NOMO-1 treated with dmso at 0.1 percent for 144 hours (cell line): ENCODE results near the gene HTRA2.

Experiments
- DNase-seq: peaks from one replicate; lab custom pipeline; 2025; ENCODE audit not compliant: unreplicated experiment; lab: John Stamatoyannopoulos, UW

The HTRA2 gene

DNA sequence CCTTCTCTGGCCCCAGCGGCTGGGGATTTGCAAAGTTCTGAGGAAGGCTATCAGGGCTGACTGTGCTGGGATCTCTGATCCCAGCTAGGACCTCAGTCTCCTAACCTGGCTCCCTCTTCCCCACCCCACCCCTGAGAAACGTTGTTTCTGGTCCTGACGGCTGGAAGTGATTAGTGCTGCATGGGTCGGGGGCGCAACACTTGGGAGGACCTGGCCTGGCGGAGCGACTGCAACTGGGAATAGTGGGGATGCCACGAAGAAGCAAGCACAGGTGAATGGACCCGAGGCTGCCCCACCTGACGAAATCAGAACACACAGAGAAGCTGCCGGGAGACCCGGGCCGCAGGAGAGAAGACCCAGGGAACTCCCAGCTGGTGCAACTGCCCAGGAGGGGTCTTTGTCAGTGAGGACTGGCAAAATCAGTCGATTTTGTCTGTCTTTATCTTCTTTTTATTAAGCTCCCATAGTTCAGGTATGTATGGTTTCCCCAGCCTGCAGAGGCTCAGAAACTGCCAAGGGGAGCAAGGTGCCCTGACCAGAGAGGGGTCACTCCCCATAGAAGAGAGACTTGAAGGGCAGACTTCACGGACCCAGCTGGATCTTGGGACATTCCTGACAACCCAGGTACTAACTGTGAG lies 29.7 kb upstream of the HTRA2 start:
- no peak for DNase-seq

DNA sequence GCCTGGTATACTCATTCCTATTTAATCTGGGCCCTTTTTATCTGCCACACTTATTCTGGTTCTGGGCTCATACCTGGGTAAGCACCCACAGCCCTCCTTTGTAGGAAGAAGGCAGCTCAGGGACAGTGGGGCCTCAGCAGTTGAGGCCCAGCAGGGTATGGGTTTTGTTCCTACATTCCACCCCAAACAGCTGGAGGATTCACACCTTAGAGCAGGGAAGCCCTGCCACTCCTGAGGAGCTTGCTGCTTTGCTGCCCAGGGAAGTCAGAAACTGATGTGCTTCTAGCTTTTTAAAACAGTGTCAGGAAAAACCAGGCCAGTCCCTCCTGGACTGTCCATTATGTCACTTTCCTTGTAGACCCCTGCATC lies 29.2 kb upstream of the HTRA2 start:
- DNase-seq: no peak

DNA sequence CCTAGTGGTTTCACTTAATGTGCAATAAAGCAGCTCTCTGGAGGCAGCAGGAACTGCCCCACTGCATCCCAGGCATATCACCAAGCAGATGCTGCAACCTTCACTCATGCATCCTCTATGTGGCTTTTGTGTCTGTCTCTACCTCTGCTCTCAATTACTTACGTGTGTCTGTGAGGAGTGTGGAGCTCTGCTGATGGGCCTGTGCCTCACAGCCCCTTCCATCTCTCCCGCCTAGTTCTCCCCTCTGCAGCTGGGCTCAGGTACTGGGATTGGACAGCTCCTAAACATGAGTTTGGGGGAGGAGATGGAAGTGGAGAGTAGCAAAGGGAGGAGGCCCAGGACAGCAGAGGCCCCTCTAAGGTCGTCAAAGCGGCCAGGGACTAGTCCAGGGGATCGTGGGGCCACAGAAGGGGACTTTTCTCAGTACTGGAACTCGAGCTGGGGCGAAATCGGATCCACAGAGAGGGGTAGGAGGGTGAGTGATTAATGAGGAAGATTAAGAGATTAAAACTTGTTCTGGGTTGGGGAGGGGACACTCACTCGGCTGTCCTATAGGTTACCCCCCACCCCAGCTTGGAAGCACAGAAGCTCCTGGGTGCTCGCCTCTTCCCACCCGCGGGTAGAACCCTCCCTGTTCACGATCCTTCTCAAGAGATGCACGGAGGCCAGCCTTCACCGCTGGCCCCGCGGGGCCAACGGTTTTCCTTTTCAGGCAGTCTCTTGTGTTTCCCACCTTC lies 28.2 kb upstream of the HTRA2 start:
- no peak for DNase-seq

DNA sequence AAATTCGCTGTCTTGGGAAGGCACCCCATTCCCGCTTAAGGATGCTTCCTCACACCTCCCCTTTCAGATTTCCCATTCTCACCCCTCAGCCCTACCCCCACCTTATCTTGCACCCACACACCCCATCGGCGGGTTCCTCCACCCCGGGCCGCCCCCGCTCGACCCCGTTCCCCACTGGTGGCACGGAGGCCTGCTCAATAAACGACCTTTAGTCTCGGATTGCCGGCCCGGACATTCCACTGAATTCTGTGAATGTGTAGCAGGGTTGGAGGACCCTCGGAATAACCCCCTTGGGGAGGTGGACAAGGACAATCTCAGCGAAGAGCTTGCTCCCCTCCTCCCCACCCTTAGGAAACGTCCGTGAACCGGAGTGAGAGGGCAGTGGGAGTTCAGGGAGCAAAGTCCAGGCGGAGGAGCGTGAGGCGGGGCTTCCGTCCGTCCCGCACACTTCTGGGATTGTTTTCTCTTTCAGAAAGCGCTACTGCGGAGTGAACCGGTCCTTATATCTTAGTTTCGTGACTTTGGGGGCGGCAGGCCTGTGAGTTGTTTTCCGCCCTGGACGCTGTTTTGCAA lies 27.5 kb upstream of the HTRA2 start:
- no peak for DNase-seq

DNA sequence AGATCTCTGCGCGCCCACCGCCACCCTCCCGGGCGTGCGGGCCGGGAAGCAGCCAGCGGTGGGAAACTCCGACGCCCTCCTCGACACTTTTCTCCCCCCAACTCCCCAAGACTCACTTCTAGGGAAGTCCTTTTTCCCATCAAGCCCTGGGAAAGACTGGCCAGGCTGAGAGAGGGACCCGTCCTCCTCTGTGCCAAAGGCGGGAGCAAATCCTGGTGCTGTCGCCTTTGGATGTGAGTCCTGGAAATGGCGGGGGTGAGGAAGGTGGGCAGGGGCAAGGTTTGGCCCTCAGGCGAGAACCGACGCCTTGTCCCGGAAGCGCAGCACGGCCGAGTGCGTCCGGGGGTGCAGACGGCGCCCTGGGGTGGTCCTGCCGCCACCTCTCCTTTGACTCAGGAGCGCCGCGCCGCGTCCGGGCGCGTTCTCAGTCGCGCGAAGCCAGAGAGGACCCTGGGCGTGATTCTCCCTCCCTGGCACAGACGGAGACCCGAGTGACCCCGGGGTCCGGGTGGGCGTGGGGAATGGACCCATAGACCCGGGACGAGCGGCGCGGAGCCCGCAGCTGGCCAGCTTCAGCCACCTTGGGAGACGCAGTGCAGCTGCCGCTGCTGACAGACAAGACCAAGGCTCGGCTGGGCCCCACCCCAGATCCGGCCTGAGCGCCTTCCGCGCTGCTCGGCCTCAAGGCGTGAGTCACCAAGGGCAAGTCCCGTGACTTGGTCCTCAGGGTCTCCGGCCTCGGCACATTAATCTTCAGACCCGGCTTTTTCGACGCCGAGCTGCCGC lies 26.8 kb upstream of the HTRA2 start:
- DNase-seq: peak; percentile 57

DNA sequence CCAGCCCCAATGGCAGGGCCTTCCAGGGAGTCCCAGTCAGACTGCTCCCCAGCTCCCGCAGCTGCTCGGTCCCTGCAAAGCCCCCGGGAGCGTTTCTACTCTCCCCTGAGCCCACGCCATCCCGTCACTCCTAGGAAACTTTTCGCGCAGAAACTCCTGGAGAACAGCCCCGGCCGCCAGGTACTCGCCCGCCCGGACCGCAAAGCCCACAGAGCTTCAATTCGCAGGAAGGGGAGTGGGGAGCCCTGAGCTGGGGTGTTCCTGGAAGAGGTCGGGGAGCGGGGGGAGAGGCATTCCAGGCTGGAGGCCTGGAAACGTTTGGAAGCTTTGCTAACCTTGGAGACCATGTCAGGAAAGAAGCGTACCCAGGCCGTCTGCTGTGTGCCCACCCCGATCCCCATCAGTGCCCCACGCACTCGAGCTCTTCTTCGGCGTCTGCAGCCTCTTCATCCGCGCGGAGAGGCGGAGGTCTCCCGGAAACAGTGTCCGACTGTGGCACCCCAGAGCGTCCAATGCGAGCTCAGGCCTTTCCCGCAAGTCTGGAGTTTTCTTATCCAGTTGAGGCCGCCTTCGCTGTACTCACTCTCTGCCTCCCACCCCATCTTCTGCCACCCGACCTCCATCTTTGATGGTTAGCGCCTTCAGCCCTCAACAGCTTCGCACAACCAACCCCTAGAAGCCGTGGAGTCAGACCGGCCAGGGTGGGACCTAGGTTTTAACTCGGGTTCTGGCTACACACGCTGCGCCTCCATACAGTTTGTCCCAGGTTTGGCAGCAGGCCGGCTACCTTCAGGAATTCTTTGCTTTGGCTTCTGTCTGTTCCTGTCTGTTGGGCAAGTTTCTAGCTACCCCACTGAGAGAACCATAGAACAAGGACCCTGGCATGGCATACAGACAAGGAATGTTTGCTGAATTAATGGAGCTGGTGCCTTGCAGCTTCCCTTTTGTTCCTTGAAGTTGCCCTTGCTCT lies 25.9 kb upstream of the HTRA2 start:
- no peak for DNase-seq

DNA sequence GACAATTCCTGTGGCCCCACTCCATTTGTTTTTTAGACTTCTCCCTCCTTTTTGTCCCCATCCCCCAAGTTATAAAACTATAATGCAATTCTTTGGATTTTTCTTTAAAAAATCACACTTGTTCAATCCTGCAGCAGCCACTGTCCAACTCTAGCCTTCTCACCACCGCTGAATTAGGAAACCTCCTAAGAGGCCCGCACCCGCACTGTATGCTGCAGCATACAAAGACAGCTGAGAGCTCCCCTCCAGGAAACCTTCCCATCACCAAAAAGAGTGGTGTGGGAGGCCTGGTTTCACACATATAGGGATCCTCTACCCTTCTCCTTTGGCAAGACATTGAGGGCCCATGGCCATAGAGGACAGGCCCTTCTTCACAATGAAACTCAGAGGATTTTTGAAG lies 25.1 kb upstream of the HTRA2 start:
- DNase-seq: no peak

DNA sequence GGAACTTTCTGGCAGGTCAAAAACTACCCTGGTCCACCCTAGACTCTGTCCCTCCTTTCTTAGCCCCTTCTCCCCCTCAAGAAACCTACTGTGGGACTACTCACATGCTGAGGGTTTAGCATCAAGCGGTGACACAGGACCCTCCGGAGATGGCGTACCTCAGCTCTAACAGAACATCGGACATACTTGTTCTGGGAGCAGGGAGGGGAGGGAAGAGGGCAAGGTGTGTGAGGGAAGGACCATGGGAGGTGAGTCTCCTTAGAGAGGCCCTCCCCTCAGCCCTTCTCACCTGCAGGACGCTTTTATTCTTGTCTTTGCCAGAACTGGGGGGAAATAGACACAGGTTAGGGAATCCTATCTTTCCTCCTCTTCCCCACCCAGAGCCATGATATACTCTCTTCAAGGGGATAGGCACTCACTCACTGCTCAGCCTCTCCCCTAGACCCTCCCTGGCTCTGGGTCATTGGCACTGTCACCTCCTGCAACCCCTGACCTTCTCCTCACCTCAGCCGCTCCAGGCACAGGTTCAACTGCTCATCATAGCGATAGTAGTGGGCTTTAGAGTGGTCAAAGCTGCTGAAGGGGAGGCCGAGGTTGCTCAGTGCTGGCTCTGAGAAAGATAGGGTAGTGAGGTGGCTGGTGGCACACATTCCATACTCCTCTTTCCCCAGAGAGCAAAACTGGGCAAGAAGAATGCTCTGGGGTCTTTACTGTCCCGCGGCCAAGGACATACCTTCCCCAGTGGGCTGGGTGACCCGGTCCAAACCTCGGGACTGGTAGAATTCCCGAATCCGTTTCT lies 24.1 kb upstream of the HTRA2 start:
- no peak for DNase-seq

DNA sequence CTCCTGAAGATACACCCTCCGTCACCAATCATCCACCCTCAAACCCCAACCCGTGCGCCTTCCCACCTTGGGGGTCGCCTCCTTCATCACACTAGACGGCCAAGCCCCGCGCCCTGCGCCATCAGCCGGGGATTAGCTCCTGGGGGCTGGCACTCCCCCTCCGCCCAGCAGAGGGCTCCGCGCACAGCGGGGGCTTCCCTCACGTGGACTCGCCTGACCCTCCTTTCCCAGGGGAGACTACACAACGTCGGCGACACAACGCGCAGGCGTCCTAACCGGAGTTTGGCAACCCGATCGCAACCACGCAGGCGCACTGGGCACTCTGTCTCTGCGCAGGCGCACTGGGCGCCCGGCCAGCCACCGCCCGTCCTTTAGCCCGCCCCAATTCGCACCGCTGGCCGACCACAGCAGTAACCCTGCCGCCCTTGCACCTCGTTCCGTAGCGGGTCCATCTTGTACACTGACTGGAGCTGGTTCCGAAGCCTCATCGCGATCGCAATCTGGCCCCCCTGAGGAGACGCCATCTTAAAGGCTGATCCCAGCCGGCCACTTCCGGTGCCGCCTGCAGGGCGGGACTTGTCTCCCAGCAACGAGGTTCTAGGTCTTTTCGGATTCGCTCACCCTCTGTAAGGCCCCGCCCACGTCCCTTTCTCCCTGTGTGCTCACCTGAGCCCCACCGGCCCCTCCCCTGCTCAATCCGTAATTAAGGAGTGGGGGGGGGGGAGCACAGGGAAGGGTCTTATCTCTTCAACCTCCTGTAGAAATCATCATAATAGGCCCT lies 22.4 kb upstream of the HTRA2 start, which contains the start of gene PCGF1:
Gene PCGF1, minus strand, starts transcription at position 551 of the 781 bp plus-strand sequence. Its CDS starts 27 bp downstream, at position 524.
- peak; percentile 90 for DNase-seq

DNA sequence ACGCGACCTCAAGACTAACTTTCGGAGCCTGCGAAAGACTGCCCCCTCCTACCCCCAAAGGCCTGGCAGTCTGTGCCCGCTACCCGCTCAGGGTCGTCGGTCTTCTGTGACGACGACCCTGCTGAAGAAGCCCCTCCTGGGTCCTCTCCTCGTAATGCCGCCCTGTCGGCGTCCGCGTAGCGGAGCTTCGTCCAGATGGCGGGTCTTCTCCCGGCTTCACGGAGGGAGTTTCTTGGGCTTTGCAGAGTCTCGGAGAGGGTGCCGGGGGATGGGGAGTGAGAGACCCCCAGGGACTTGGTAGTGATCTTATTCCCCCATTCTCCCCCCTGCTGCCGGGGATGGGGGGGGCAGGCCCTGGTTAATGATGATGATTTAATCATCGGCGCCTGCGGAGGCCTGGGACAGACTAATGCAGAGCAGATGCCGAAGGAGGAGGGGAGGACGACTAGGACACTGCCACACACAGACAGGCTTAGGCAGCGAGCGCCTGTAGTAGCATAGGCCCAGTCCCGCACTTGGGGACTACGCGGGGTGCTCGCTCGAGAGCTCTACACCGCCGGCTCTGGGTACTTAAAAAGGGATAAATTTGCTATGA lies 21.7 kb upstream of the HTRA2 start:
- DNase-seq: no peak

DNA sequence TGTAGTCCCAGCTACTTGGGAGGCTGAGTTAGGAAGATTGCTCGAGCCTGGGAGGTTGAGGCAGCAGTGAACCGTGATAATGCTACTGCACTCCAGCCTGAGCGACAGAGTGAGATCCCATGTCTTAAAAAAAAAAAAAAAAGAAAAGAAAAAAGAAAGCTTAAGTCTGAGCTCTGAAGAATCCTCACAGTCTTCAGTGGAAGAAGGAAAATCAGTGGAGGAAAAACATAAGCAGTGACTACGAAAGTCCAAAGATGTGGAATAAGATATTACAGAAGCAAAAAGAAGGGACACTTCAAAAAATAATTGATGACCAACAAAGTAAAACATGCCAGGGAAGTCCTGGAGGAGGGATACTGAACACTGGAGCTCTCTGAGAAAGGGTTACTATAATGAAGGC lies 19.5 kb upstream of the HTRA2 start:
- DNase-seq: no peak

DNA sequence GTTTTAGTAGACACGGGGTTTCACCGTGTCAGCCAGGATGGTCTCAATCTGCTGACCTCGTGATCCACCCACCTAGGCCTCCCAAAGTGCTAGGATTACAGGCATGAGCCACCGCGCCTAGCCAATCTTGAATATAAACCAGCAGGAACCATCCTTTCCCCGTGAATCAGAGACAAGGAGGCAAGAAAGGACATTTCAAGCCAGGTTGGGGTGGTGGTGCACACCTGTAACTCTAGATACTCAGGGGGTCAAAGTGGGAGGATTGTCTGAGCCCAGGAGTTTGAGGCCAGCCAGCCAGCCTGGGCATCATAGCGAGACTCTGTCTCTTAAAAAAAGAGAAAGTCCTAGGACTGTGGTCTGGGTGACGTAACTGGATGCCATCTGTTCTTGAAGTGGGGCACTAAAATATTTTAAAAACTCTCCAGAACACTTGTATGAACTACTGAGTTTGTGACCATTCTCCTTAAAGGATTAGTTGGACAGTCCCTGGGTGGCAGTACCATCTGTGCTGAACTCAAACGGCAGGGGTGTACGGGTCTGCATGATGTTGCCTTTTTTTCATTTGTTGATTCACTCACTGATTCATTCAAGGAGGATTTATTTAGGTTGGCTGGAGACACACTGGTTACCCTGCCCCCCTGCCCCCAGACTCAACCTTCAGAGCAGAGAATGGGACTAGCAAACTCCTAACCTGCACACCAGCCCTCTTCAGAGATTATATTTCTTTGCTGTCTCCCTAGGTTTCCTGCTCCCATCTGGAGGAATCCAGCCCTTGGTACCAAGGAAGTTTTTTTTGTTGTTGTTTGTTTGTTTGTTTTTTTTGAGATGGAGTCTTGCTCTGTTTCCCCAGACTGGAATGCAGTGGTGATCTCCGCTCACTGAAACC lies 18.4 kb upstream of the HTRA2 start:
- no peak for DNase-seq

DNA sequence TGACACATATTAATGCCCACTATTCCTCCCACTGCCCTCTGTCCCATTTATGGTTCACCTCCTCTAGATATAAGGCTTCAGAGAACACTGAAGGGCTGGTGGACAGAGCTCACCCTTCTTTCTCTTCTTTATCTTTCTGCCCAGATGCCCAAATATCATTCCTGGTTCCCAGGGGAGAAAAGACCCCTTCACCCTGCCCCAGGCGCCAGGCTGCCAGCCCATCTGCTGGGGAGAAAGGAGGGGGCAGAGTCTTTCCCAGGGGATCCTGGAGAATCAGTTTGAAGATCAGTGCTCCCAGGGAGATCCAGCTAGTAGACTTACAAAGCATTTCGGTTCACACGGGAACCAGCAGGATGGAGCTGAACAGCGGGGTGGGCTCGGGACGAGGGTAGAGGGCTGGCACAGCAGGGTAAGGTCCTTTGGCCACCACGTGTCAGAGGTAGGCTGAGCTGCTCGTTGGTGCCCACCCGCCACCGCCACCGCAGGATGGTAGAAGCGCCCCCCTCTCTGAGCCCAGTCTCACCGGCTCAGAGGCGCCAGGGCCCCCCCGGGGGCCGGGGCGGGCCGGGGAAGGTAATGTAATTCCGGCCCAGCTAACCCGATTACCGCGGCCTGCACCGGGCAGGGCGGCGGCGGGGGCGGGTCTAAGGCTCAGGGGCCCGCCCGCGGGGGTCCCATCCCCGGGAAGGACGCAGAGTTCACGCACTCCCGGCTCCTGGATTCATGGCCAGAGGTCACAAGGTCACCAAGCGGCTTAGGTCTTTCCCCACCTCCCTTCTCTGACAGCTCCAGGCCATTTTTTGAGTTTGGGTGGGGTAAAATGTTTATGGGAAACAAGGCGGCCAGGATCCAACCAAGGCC lies 16.8 kb upstream of the HTRA2 start:
- DNase-seq: no peak

DNA sequence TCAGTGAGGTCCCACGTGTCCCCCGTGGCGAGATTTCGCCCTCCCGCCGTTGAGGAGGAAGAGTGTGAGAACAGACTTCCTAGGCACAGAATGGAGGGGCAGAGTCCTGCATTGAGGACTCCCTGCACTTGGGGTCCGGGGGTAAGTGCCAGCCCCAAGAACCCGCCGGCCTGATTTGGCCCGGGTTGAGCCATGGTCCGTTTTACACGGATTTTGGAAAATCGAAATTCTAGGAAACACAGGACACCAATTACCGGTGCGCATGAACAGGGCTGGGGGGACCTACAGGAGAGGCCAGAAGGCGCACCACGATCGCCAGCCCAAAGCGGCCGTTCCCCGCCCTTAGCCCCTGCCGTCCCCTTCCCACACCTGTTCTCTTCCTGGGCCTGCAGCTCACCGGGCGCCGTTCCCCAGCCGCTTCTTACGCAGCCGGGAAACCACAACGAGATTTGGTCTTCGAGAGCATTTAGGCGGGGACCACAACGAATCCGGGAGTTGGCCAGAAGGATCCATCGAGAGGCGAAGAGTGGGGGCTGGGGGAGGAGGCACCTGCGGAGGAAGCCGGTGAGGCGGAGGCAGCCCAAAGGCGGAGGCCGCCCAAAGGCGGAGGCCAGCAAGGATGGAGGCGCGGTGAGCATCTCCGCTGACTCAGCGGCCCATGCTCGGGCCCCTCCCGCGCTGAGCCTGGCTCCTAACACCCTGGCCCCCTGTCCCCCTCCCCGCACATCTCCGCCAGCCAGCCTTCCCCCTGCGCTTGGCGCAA lies 15.9 kb upstream of the HTRA2 start:
- DNase-seq: no peak

DNA sequence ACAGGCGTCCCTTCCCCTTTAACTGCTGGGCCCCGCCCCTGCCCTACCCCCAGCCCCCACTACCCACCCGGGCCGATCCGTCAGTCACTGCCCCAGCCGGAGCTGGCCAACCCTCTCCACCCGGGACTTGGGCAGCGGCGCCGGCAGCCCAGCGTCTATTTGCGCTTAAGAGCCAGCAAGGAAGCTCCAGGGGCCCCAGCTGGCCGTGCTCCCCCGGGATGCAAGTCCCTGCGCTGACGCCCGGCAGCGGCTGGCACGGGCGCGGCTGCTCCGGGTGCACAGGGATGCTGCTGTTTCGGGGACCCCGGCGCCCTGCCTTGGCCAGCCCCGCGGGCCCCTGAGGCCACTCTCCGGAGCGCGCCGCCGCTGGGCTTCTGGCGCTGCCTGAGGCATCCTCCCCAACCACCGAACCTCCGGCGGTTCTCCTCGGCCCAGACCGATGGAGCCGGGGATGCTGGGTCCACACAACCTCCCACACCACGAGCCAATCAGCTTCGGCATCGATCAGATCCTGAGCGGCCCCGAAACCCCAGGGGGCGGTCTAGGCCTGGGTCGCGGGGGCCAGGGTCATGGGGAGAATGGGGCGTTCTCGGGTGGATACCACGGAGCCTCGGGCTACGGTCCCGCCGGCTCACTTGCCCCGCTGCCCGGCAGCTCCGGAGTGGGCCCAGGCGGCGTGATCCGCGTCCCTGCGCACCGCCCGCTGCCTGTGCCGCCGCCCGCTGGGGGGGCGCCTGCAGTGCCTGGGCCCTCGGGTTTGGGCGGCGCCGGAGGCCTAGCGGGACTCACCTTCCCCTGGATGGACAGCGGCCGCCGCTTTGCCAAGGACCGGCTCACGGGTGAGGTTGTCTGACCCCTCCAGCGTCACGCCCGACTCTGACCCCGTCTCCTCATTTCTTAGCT lies 15.1 kb upstream of the HTRA2 start, which contains the start of gene TLX2:
Gene TLX2, plus strand, starts transcription at position 83 of the 903 bp plus-strand sequence. Its CDS starts 357 bp downstream, at position 440.
- no peak for DNase-seq
